ENCODE measurements around the gene PROM2. TPM values are rescaled to one million over a fixed set of nuclear protein-coding genes. Genes with fewer than 3 reads are reported as not detected.

The PROM2 gene
- total and polyA plus RNA-seq, 2 experiments from 2014 or later, result 2.1 to 2.2 TPM

GRCh38 chr2:95331606-95332005, 57.4 kb downstream of the PROM2 start:
- ATAC-seq (no peak), DNase-seq (ENCODE audit: low spot score) (no peak)
- Mint-ChIP-seq H3K4me1 (no peaks in the 10 kb centered on the region), H3K9me3 (no peaks in the 10 kb centered on the region), H3K27ac (no peak overlapping the region), H3K27me3 (ENCODE audit: insufficient read depth, low read depth, poor library complexity) (peaks cover 11% of the 10 kb centered on the region), H3K4me3 (no peak overlapping the region), H3K36me3 (ENCODE audit: low read depth) (no peaks in the 10 kb centered on the region)
- no peak overlapping the region for H3K27ac ChIP-seq (ENCODE audit: low read depth)
- H3K4me2 ChIP-seq, result no peak overlapping the region
- H2AFZ ChIP-seq, result no peak overlapping the region
- TF ChIP-seq CREB1 (CRISPR knock-in tag; IDR thresholded peaks at IDR 0.05; ENCODE audit: low read depth) (no peak), JUNB (IDR thresholded peaks at IDR 0.05; ENCODE audit: unreplicated experiment) (no peak), REST (IDR thresholded peaks at IDR 0.05; ENCODE audit: unreplicated experiment) (no peak), ZNF331 (CRISPR knock-in tag; IDR thresholded peaks at IDR 0.05; ENCODE audit: low read depth) (no peak), EZH2phosphoT487 (IDR thresholded peaks at IDR 0.05; ENCODE audit: unreplicated experiment) (no peak), STAT1 (IDR thresholded peaks at IDR 0.05; ENCODE audit: unreplicated experiment) (no peak), ETS1 (IDR thresholded peaks at IDR 0.05) (no peak), ZNF462 (CRISPR knock-in tag; IDR thresholded peaks at IDR 0.05) (no peak), POLR2AphosphoS5 (IDR thresholded peaks at IDR 0.05; ENCODE audit: low read depth) (no peak), ZNF114 (CRISPR knock-in tag; IDR thresholded peaks at IDR 0.05) (no peak), EZH2 (IDR thresholded peaks at IDR 0.05; ENCODE audit: low read depth, unreplicated experiment) (no peak), NANOG (IDR thresholded peaks at IDR 0.05; ENCODE audit: borderline replicate concordance) (no peak), CTCF (conservative IDR thresholded peaks at IDR 0.05; ENCODE audit: low read depth in 2 of 2) (no peak)
- no peak overlapping the region for H3K4me3 ChIP-seq
- H3K4me1 ChIP-seq (ENCODE audit: insufficient read depth), result no peaks in the 10 kb centered on the region
- no peaks in the 10 kb centered on the region for H3K27me3 ChIP-seq (ENCODE audit: insufficient read depth)
- H3F3A ChIP-seq (replicated peaks; ENCODE audit: low read depth), result no peaks in the 10 kb centered on the region
- H3K79me2 ChIP-seq (replicated peaks; ENCODE audit: insufficient read depth), result no peaks in the 10 kb centered on the region
- no peaks in the 10 kb centered on the region for H3K9me2 ChIP-seq (ENCODE audit: insufficient read depth)
- H3K36me3 ChIP-seq (ENCODE audit: insufficient read depth), result no peaks in the 10 kb centered on the region
- H4K20me1 ChIP-seq (replicated peaks; ENCODE audit: insufficient read depth), result no peaks in the 10 kb centered on the region

Data from GM23338 (cell line).